ENCODE results near the gene CHST14.

- TF ChIP-seq CTCF (IDR thresholded peaks at IDR 0.05; ENCODE audit: poor library complexity, severe bottlenecking): no peak
- no peak for TF ChIP-seq EZH2 (IDR thresholded peaks at IDR 0.05; ENCODE audit: borderline replicate concordance, insufficient read depth, low read length, poor library complexity, severe bottlenecking)
- TF ChIP-seq SMC3 (conservative IDR thresholded peaks at IDR 0.05; ENCODE audit: poor library complexity): no peak
- no peak for TF ChIP-seq EP300 (conservative IDR thresholded peaks at IDR 0.05; ENCODE audit: poor library complexity, severe bottlenecking)
- TF ChIP-seq TAF1 (IDR thresholded peaks at IDR 0.05; ENCODE audit: low read depth): no peak
- no peak for TF ChIP-seq RAD21 (conservative IDR thresholded peaks at IDR 0.05)
- TF ChIP-seq POLR2AphosphoS5 (IDR thresholded peaks at IDR 0.05): no peak
- no peak for TF ChIP-seq MXI1 (conservative IDR thresholded peaks at IDR 0.05; ENCODE audit: poor library complexity, severe bottlenecking)
These were observed 46.2 kb upstream of the CHST14 start for GRCh38 chr15:40424483-40425115.

All from neural cell (in vitro differentiated cells).